Stimulated activated naive CD4-positive, alpha-beta T cell (primary cell): Measurements from ENCODE around the gene ZNF207.
"Not testable (repeated sequence)": the region's sequence is repeated elsewhere in the genome, so short reads cannot be mapped to it uniquely, and the experiment has no call there.

Experiments
- DNase-seq, 6 experiments: peaks; one replicate each; lab custom pipeline; 2025; lab: John Stamatoyannopoulos, UW

ZNF207 gene

DNA sequence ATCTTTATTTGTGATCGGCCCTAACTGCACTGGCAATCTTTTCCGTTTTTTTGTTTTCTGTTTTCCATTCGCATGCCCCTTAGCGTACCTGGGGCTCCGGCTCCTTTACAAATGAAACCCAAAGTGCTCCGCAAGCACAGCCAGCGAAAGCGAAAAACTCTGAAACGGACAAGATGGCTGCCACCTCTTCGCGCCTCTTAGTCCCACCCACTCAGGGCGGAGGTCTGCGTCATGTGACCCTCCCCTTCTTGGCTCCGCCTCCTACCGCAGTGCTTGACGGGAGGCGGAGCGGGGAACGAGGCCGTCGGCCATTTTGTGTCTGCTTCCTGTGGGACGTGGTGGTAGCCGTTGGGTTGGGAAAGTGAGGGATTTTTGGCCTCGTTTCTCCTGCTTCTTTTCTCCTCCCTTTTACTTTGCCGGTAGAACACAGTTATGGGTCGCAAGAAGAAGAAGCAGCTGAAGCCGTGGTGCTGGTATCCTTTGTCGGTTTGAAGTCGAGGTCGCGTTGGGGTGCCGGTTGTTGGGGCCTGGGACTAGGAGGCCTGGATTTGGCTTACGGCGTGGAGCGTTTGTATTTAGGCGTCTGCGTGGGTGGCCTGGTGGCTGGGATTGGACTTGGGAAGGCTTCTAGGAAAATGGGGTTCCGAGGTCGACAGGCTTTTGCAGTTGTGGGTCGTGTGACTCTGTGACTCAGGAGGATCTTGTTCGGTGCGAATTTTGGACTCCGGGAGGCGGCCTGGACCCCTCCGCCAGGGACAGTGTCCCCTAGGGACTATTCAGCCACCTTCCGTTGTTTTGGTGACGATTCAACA lies at the start of gene ZNF207:
ZNF207 (plus strand) TSS at position 304 of the 812 bp plus-strand sequence; CDS start at position 433, 129 bp downstream.
- peak; percentile 83 to 95 (median 92) for DNase-seq

DNA sequence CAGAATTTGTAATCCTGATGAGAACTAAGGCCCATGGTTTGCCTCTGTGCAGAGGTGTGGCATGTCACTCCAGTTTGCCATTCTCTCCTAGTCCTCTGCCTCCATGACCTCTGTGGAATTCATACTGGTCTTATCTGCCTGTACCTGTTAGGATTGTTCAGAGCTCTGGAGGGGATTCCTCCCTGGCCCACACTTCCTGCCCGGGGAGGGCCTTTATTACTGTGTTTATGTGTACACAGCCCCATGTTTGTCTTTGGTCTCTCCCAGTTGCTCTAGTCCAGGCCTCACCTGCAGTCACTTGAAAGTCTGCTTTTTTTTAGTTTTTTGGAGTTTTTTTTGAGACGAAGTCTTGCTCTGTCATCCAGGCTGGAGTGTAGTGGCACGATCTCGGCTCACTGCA lies 47.9 kb upstream of the ZNF207 start:
- no peak for DNase-seq

GRCh38 chr17:32302860-32303649 lies 46.9 kb upstream of the ZNF207 start:
- no peak for DNase-seq

- no peak for DNase-seq
Observed at GRCh38 chr17:32303781-32304288, 46.1 kb upstream of the ZNF207 start.

DNA sequence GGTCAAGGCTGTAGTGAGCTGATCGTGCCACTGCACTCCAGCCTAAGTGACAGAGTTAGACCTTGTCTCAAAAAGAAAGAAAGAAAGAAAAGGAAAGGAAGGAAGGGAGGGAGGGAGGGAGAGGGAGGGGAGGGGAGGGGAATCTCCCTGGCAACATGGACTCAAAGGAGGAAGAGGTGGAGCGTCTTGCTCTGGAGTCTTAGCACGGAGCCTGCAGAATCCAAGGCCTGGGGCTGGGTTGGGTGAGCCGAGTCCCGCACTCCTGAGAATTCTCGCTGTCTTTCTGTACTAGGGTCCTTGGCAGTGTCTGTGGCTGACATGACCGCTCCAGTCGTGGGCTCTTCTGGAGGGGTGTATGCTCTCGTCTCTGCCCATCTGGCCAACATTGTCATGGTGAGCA lies 44.9 kb upstream of the ZNF207 start:
- DNase-seq, result no peak

- no peak for DNase-seq
Observed at GRCh38 chr17:32307658-32308057, 42.3 kb upstream of the ZNF207 start.

GRCh38 chr17:32311028-32311536 lies 38.9 kb upstream of the ZNF207 start:
- DNase-seq, result no peak

DNA sequence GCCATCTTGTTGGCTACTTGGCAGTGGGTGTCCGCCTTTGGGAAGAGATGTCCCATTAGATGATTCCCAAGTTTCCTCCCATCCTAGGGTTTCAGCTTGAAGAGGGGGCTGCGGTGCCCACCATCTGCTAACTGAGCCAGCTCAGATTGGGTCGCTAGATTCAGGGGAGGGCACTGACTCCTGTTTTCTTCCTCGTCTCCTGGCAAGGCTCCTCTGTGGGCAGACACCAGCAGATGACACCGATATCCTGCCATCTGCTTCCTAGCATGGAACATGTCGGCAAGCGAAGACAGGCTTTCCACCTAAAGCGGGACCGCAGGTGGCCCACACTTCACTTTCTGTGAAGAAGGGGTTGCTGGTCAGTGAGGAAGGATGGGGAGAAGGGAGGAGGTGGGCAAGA lies 35.3 kb upstream of the ZNF207 start:
- DNase-seq, result no peak

DNA sequence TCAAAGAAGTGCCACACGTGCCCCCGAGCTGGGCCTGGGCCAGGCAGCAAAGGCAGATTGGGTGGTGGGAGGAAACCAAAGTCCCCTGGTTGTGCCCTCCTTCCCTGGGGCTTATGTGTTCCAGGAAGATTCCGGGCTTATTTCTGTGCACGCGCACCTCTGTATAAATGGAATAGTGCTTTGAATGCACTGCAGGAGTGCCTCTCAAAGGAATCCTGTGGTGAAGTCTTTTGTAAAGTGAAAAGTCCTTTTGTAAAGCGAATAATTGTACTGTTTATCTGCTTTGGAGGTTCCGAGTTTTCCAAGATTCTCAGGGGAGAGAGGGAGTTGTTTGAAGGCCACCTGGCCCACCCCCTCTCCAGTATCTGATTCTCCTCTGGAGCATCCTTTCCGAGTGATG lies 34.8 kb upstream of the ZNF207 start:
- DNase-seq, result no peak

- DNase-seq, result not testable (repeated sequence)
Observed at GRCh38 chr17:32316653-32317052, 33.3 kb upstream of the ZNF207 start.

DNA sequence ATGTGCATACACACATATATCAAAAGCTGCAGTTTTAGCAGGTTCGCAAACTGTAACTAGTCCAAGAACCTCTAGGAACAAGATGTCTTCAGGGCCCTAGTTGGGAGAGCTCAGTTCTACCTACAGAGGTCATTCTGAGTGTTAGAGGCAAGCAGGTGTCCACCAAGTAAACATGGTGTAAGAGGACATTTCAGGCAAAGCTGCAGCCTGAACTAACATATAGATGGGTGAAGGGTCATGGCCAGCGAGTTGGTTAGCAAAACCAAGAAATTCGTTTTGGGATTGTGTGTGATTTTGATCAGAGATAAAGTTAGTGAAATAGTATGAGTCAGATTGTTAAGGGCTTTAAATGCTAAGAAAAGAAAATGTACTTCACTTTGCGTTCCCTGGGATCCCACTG lies 32.6 kb upstream of the ZNF207 start:
- no peak for DNase-seq

DNA sequence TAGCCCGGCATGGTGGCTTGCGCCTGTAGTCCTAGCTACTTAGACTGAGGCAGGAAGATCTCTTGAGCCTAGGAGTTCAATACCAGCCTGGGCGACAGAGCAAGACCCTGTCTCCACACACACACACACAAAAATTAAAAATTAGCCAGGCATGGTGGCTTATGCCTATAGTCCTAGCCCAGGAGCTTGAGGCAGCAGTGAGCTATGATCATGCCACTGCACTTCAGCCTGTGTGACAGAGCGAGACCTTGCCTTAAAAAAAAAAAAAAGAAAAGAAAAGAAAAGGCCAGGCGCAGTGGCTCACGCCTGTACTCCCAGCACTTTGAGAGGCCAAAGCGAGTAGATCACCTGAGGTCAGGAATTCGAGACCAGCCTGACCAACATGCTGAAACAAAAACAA lies 31.9 kb upstream of the ZNF207 start:
- DNase-seq, result no peak

- DNase-seq, result peak; percentile 27 to 62 (median 60)
Observed at GRCh38 chr17:32319548-32319905, 30.4 kb upstream of the ZNF207 start.

DNA sequence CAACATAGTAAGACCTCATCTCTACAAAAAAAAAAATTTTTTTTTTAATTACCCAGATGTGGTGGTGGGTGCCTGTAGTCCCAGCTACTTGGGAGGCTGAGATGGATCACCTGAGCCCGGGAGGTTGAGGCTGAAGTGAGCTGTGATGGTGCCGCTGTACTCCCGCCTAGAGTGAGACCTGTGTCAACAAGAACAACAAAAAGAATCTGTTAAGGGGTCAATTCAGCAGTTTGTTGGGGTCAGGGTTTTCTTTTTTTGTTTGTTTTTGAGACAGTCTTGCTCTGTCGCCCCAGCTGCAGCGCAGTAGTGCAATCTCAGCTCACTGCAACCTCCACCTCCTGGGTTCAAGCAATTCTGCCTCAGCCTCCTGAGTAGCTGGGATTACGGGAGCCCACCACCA lies 29.9 kb upstream of the ZNF207 start:
- not testable (repeated sequence) for DNase-seq

DNA sequence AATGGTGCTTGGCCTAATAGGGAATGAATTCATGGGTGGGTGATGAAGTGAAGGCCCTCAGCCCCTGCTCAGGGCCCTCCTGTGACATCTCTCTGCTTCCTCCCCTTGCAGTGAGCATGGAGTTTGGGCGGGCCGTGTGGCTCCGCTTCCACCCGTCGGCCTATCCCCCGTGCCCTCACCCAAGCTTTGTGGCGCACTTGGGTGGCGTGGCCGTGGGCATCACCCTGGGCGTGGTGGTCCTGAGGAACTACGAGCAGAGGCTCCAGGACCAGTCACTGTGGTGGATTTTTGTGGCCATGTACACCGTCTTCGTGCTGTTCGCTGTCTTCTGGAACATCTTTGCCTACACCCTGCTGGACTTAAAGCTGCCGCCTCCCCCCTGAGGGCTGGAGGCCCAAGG lies 29.1 kb upstream of the ZNF207 start:
- DNase-seq, result no peak

- no peak for DNase-seq
Observed at GRCh38 chr17:32323046-32323445, 26.9 kb upstream of the ZNF207 start.

- peak in 2 of 6 experiments; percentile 8 to 15 for DNase-seq
Observed at GRCh38 chr17:32323811-32324491, 26.0 kb upstream of the ZNF207 start.

DNA sequence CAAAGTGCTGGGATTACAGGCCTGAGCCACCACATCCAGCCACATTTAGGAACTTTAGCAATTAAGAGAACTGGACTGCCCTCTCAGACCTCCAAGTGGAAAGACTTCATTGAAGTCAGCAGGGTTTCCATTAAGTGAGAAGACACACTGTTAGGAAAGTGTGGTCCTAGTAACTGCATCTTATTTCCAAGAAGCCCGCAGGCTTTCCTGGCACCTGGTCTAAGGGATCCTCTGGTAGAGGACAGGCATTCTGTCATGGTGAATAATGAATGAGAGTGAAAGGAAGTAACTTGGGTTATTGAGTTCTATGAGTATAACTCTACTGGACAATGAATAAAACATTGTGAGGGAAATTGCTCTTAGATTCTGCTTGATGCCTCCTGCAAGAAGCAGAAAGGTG lies 22.0 kb upstream of the ZNF207 start:
- DNase-seq, result no peak

DNA sequence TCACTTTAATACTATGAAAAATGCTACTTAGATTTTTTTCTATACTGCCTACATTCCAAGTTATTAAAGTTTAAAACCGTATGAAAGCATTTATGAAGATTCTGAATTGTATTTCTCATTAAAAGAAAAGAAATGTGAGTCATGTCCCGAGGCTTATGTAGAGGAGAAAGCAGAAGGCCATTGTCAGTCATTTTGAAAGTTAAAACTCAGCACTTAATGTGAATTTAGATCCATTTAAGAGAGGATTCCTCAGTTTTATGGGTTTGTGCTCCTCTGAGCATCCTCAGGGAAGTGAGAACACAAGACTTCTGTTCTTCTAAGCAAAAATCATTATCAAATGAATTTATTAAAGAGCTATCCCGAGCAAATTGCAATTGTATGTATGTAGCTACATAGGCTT lies 19.8 kb upstream of the ZNF207 start:
- no peak for DNase-seq

DNA sequence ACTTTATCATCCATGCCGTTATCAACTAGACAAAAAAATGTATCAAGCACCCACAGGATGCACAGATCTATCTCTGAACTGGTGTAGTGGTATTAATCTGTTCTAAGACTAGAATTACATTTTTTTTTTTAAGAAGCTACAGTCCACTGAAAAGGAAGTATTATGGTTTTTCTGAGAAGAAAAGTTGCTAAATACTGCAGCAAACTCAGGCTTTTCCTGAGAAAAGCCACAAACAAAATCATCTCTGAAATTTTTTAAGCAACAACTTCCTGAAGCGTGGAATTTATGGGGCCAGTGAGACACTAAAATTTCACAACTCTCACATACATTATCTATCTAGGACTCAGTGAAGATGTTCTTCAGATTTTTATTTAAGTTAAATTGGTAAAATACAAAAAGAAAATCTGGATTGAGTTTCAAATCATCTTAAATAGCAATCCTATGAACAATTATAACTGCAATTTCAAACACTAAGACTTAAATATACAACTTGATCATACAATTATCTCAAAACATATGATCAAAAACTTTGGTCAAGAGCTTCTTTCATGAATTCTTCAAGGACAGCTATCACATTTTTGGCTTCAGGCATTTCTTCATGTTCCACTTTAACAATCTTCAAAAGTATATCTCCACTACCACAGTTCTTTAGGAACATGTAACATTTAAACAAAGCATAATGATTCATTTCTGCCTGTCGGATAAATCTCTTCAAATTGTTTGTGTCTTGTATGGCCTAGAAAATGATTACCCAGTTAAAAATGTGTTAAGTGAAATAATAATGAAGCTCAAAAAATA lies 18.5 kb upstream of the ZNF207 start:
- DNase-seq, result no peak

- DNase-seq, result no peak
Observed at GRCh38 chr17:32333187-32333586, 16.8 kb upstream of the ZNF207 start.
